IMR-90 (cell line): Measurements from ENCODE around the gene SLC22A2. TPM values are rescaled to one million over a fixed set of nuclear protein-coding genes. Genes with fewer than 3 reads are reported as not detected.

Experiments
- ATAC-seq: fragments of 200-7000 bp; cut with Tn5 transposase; 2 replicates; pipeline ENCODE4 v1.9.1; 2020; ENCODE audit warnings: low read depth, mild to moderate bottlenecking, moderate library complexity
- BruUV-seq: library from RNA; stranded (reverse); fragments of 400-500 nt; replicated peaks from 2 replicates; lab custom pipeline; 2021; lab: Mats Ljungman, UMichigan
- CTCF ChIA-PET: fragments of 300-600 bp; formaldehyde crosslinking; extraction: SDS; loops from one replicate; lab custom pipeline; 2021; ENCODE audit warnings: antibody characterized with exemption; lab: Yijun Ruan, JAX
- POLR2A ChIA-PET: fragments of 300-600 bp; sonication (Branson Sonifier 250); formaldehyde crosslinking; loops from one replicate; lab custom pipeline; 2022; ENCODE audit warnings: antibody characterized with exemption; ENCODE audit not compliant: unreplicated experiment; lab: Charles Lee
- DNase-seq: peaks from one replicate; pipeline ENCODE4 v3.0.0; 2013
- H2AFZ ChIP-seq: replicated peaks from 2 replicates; pipeline ENCODE3; 2013; ENCODE audit warnings: low read length, mild to moderate bottlenecking; ENCODE audit not compliant: poor library complexity
- H2AK5ac ChIP-seq: 2 replicates; pipeline ENCODE4 v1.6.1; 2013; ENCODE audit warnings: low read depth, low read length, inconsistent platforms
- H2AK9ac ChIP-seq: replicated peaks from 2 replicates; pipeline ENCODE3; 2013; ENCODE audit warnings: mild to moderate bottlenecking, low read depth, low read length, moderate library complexity; ENCODE audit not compliant: poor library complexity
- H2BK120ac ChIP-seq: 2 replicates; pipeline ENCODE4 v1.6.1; 2013; ENCODE audit warnings: low read depth, low read length, inconsistent platforms
- H2BK15ac ChIP-seq: 3 replicates; pipeline ENCODE4 v1.6.1; 2013; ENCODE audit warnings: low read depth, low read length, inconsistent platforms
- H2BK20ac ChIP-seq: 2 replicates; pipeline ENCODE4 v1.6.1; 2013; ENCODE audit warnings: low read depth, mild to moderate bottlenecking, inconsistent platforms, low read length, moderate library complexity
- H2BK5ac ChIP-seq: 2 replicates; pipeline ENCODE4 v1.6.1; 2013; ENCODE audit warnings: mild to moderate bottlenecking, low read depth, low read length, inconsistent platforms; ENCODE audit not compliant: poor library complexity, severe bottlenecking
- H3K14ac ChIP-seq: replicated peaks from 2 replicates; pipeline ENCODE4 v1.6.1; 2013; ENCODE audit warnings: low read depth, low read length, inconsistent platforms
- H3K18ac ChIP-seq: 2 replicates; pipeline ENCODE4 v1.6.1; 2013; ENCODE audit warnings: low read depth, low read length, control low read depth
- H3K23ac ChIP-seq: 2 replicates; pipeline ENCODE4 v1.6.1; 2013; ENCODE audit warnings: low read depth, low read length, inconsistent platforms
- H3K27ac ChIP-seq: 2 replicates; pipeline ENCODE4 v1.5.1; 2013; ENCODE audit warnings: mild to moderate bottlenecking, control low read depth, low read length; ENCODE audit not compliant: insufficient read depth
- H3K27me3 ChIP-seq: 2 replicates; pipeline ENCODE4 v1.6.1; 2013; ENCODE audit warnings: low read length; ENCODE audit not compliant: control insufficient read depth, insufficient read depth
- H3K36me3 ChIP-seq: 2 replicates; pipeline ENCODE4 v1.6.1; 2013; ENCODE audit warnings: low read length, mixed read lengths; ENCODE audit not compliant: control insufficient read depth, insufficient read depth
- H3K4ac ChIP-seq: 2 replicates; pipeline ENCODE4 v1.6.1; 2013; ENCODE audit warnings: low read depth, low read length, inconsistent platforms
- H3K4me1 ChIP-seq: 2 replicates; pipeline ENCODE4 v1.6.1; 2013; ENCODE audit warnings: low read length, mixed read lengths; ENCODE audit not compliant: control insufficient read depth, insufficient read depth
- H3K4me2 ChIP-seq: 2 replicates; pipeline ENCODE4 v1.6.1; 2013; ENCODE audit warnings: low read depth, mild to moderate bottlenecking, control low read depth, low read length, moderate library complexity
- H3K4me3 ChIP-seq: 2 replicates; pipeline ENCODE4 v1.5.1; 2013; ENCODE audit warnings: low read depth, mild to moderate bottlenecking, control low read depth, low read length, moderate library complexity; ENCODE audit not compliant: insufficient read depth
- H3K56ac ChIP-seq: 2 replicates; pipeline ENCODE4 v1.6.1; 2013; ENCODE audit warnings: low read length, inconsistent platforms; ENCODE audit not compliant: insufficient read depth; ENCODE audit errors: extremely low read depth
- H3K79me1 ChIP-seq, 2 experiments: 2 replicates each; pipeline ENCODE4 v1.6.1; 2013; ENCODE audit warnings: low read length in 2 of 2, inconsistent platforms in 1 of 2, low read depth in 1 of 2
- H3K9ac ChIP-seq: 2 replicates; pipeline ENCODE4 v1.6.1; 2013; ENCODE audit warnings: low read depth, low read length, control low read depth
- H3K9me1 ChIP-seq: 2 replicates; pipeline ENCODE4 v1.6.1; 2013; ENCODE audit warnings: low read length, inconsistent platforms; ENCODE audit not compliant: insufficient read depth
- H3K9me3 ChIP-seq: 2 replicates; pipeline ENCODE4 v1.6.1; 2013; ENCODE audit warnings: low read length; ENCODE audit not compliant: control insufficient read depth, insufficient read depth
- H4K20me1 ChIP-seq: 2 replicates; pipeline ENCODE4 v1.6.1; 2013; ENCODE audit warnings: low read length, inconsistent platforms; ENCODE audit not compliant: insufficient read depth
- H4K5ac ChIP-seq: 2 replicates; pipeline ENCODE4 v1.6.1; 2013; ENCODE audit warnings: mild to moderate bottlenecking, low read depth, low read length, control low read depth
- H4K8ac ChIP-seq, 2 experiments: 2 replicates each; pipeline ENCODE4 v1.6.1; 2013; ENCODE audit warnings: low read depth in 2 of 2, low read length in 2 of 2, control low read depth in 1 of 2, inconsistent platforms in 1 of 2
- H4K91ac ChIP-seq: 2 replicates; pipeline ENCODE4 v1.6.1; 2013; ENCODE audit warnings: low read depth, low read length, inconsistent platforms; ENCODE audit not compliant: insufficient read depth
- CHD1 ChIP-seq: IDR thresholded peaks from 2 replicates; pipeline ENCODE4 v1.6.1; 2012; ENCODE audit warnings: low read depth, low read length, improper control_type of control experiment
- MAZ ChIP-seq: IDR thresholded peaks from 2 replicates; pipeline ENCODE4 v1.6.1; 2012; ENCODE audit warnings: low read depth, mild to moderate bottlenecking, low read length, improper control_type of control experiment, moderate library complexity, borderline replicate concordance
- RAD21 ChIP-seq: IDR thresholded peaks from 2 replicates; pipeline ENCODE4 v1.6.1; 2012; ENCODE audit warnings: low read length, improper control_type of control experiment
- WGBS, 2 experiments: methylation state at CpG; one replicate each; pipeline versions ENCODE4 v1.1.5 to v1.1.7; 2013; ENCODE audit warnings: missing lambda C conversion rate in 2 of 2; ENCODE audit not compliant: insufficient read length in 1 of 2; ENCODE audit errors: extremely low coverage in 2 of 2; 5-methylcytosine and 5-hydroxymethylcytosine counted together
- dilution Hi-C: fragments of 300-500 bp; cut with HindIII; formaldehyde crosslinking; loops from one replicate; pipeline ENCODE4 v1.14.3; 2018; ENCODE audit warnings: low sequenced_read_pairs; ENCODE audit not compliant: unreplicated experiment
- in situ Hi-C: fragments of 300-500 bp; cut with MboI; formaldehyde crosslinking; loops from 3 replicates; pipeline ENCODE4 v1.14.3; 2019; ENCODE audit warnings: low sequenced_read_pairs, inconsistent platforms, mixed read lengths
- intact Hi-C: fragments of 100-400 bp; cut with micrococcal nuclease; formaldehyde crosslinking; loops from 2 replicates; pipeline ENCODE4 v1.10.0; 2022
- polyA plus RNA-seq, 3 experiments: library from polyadenylated mRNA; depleted of rRNA; stranded (reverse); fragments of >200 nt; gene quantifications; 2 replicates each; pipeline ENCODE4 v1.2.3, GENCODE V29; 2012; ENCODE audit warnings: low replicate concordance in 1 of 3
- total RNA-seq: library from RNA; depleted of rRNA; stranded (reverse); fragments of >200 nt; gene quantifications from 2 replicates; pipeline ENCODE4 v1.2.3, GENCODE V29; 2012
- TF ChIP-seq, protein P1 (sequence below): fragments of 150-350 bp; IDR thresholded peaks from 2 replicates; pipeline ENCODE4 v1.6.1; 2017; ENCODE audit warnings: mild to moderate bottlenecking, antibody characterized with exemption, low read length, low read depth

SLC22A2 gene
- total and polyA plus RNA-seq, 2 of the 4 experiments (the other 2 are of a cell fraction), result not detected

DNA sequence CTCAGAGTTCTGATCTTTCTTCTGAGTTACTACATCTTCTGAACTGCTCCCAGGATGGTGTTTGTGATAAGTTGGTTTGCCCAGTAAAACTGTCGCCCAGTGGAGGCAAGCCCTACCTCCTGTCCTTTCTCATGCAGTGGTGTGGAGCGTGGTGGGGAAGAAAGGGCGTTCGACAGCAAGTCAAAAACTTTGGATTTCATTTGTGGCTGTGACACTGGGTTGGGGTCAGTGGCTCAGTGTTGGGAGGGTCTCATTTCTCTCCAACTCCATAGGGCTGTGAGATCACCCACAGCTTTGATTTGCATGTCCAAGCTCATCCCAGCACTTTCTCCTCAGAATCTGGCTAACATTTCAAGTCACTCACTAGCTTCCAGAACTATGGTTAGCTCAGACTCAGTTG, 17.5 kb upstream of the SLC22A2 start:
- H3K9me3 ChIP-seq, result peaks cover 14% of the 10 kb centered on the region
- H3K4me2 ChIP-seq, result no peak overlapping the region
- H4K91ac ChIP-seq, result no peak overlapping the region
- TF ChIP-seq RAD21 (no peak), CHD1 (no peak), MAZ (no peak)
- TF ChIP-seq, protein P1, sequence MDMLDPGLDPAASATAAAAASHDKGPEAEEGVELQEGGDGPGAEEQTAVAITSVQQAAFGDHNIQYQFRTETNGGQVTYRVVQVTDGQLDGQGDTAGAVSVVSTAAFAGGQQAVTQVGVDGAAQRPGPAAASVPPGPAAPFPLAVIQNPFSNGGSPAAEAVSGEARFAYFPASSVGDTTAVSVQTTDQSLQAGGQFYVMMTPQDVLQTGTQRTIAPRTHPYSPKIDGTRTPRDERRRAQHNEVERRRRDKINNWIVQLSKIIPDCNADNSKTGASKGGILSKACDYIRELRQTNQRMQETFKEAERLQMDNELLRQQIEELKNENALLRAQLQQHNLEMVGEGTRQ, result no peak
- no peaks in the 10 kb centered on the region for H3K9me1 ChIP-seq
- ATAC-seq (no peak), DNase-seq (no peak)
- no peak overlapping the region for H3K9ac ChIP-seq
- no TSS peak for BruUV-seq
- in situ Hi-C loops, result no loop called here
- no peak overlapping the region for H2AK5ac ChIP-seq
- intact Hi-C loops, result no loop called here
- ChIA-PET CTCF (no interaction called here), POLR2A (no interaction called here)
- H3K56ac ChIP-seq, result no peak overlapping the region
- dilution Hi-C loops, result no loop called here
- no peak overlapping the region for H3K18ac ChIP-seq
- H3K23ac ChIP-seq, result no peak overlapping the region
- H2BK5ac ChIP-seq, result no peak overlapping the region
- H3K79me1 ChIP-seq, result no peaks in the 10 kb centered on the region
- H2AK9ac ChIP-seq, result no peak overlapping the region
- no peaks in the 10 kb centered on the region for H3K36me3 ChIP-seq
- no peaks in the 10 kb centered on the region for H3K4me1 ChIP-seq
- no peak overlapping the region for H3K4me3 ChIP-seq
- H4K20me1 ChIP-seq, result no peaks in the 10 kb centered on the region
- no peak overlapping the region for H3K27ac ChIP-seq
- H4K8ac ChIP-seq, result no peak overlapping the region
- H2BK20ac ChIP-seq, result no peak overlapping the region
- no peak overlapping the region for H3K14ac ChIP-seq
- no peak overlapping the region for H4K5ac ChIP-seq
- H2AFZ ChIP-seq, result no peak overlapping the region
- WGBS, 2 experiments, result no CpG with 5 or more reads among the region's 4 CpGs
- H2BK120ac ChIP-seq, result no peak overlapping the region
- no peaks in the 10 kb centered on the region for H3K27me3 ChIP-seq
- no peak overlapping the region for H2BK15ac ChIP-seq
- no peak overlapping the region for H3K4ac ChIP-seq
